Breast epithelium (tissue), 3 donors: ENCODE measurements around the gene PIEZO1.

ENCODE experiments used
- CTCF ChIP-seq, 3 donors: fragments of 450-650 bp; IDR thresholded peaks; one replicate each; pipeline ENCODE4 v1.5.1; 2016 to 2017; ENCODE audit warnings: antibody characterized with exemption in 3 of 3, mild to moderate bottlenecking in 3 of 3, moderate library complexity in 3 of 3
- POLR2A ChIP-seq: fragments of 450-650 bp; IDR thresholded peaks from one replicate; pipeline ENCODE4 v1.6.1; 2016; ENCODE audit warnings: antibody characterized with exemption, mild to moderate bottlenecking, moderate library complexity

- TF ChIP-seq CTCF (IDR thresholded peaks at IDR 0.05) (no peak), POLR2A (no peak)
Observed at GRCh38 chr16:88807626-88808453, 22.8 kb upstream of the PIEZO1 start.
